ENCODE results near the gene TCTN1.

The TCTN1 gene

GRCh38 chr12:110684312-110684836 lies 70.4 kb downstream of the TCTN1 start:
- DNase-seq: no peak

- DNase-seq: no peak
Observed at GRCh38 chr12:110686294-110686903, 72.5 kb downstream of the TCTN1 start.

GRCh38 chr12:110687396-110688169 lies 73.7 kb downstream of the TCTN1 start:
- no peak for DNase-seq

GRCh38 chr12:110688446-110689280 lies 74.7 kb downstream of the TCTN1 start, which contains the start of gene HVCN1:
Gene HVCN1 (minus strand): TSS chr12:110689115. CDS start chr12:110683245, 5,870 bp downstream.
- no peak for DNase-seq

- no peak for DNase-seq
Observed at GRCh38 chr12:110689281-110690126, 75.6 kb downstream of the TCTN1 start.

- no peak for DNase-seq
Observed at GRCh38 chr12:110690127-110690430, 76.2 kb downstream of the TCTN1 start.

GRCh38 chr12:110693731-110694130 lies 79.8 kb downstream of the TCTN1 start:
- peak in 1 of 2 experiments; percentile 41 for DNase-seq

- DNase-seq: no peak
Observed at GRCh38 chr12:110694330-110694901, 80.5 kb downstream of the TCTN1 start.

- no peak for DNase-seq
Observed at GRCh38 chr12:110696283-110696682, 82.4 kb downstream of the TCTN1 start.

GRCh38 chr12:110697236-110697635 lies 83.3 kb downstream of the TCTN1 start:
- DNase-seq: no peak

GRCh38 chr12:110698171-110698902 lies 84.4 kb downstream of the TCTN1 start:
- DNase-seq: peak; percentile 22 to 56
